Peyer's patch (tissue), 4 donors: Measurements from ENCODE around the gene PARP6.

Experiments used
- POLR2A ChIP-seq, 2 donors: fragments of 450-650 bp; IDR thresholded peaks; one replicate each; pipeline ENCODE4 v1.5.1; 2017; ENCODE audit warnings: antibody characterized with exemption in 2 of 2, mild to moderate bottlenecking in 2 of 2, moderate library complexity in 2 of 2
- TF ChIP-seq, protein P1 (sequence below), 6 experiments: fragments of 450-650 bp in 4 of 6; fragments of 200-600 bp in 2 of 6; sonication (generic) in 1 of 6; IDR thresholded peaks; one replicate each; pipeline ENCODE4 v1.5.1; 2017 to 2019; ENCODE audit warnings: antibody characterized with exemption in 6 of 6, mild to moderate bottlenecking in 3 of 6, moderate library complexity in 1 of 6

DNA sequence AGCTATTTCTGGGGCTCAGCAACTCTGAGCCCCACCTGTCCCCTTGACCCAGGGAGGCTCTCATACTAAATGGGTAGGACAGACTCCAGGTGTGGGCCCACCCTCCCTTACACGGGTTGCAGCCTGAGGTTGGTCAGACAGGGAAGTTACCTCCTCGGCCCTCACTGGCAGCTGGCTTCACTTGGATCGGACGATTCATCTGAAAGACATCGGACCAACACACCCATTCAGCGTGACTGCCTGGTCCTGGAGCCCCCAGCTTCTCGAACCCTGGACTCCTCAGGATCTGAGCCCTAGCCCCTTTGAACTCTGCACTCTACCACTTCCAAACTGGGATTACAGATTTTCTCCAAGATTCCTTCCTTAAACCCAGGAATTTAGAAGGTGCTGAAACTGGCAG is 32.2 kb upstream of the PARP6 start:
- TF ChIP-seq, protein P1, sequence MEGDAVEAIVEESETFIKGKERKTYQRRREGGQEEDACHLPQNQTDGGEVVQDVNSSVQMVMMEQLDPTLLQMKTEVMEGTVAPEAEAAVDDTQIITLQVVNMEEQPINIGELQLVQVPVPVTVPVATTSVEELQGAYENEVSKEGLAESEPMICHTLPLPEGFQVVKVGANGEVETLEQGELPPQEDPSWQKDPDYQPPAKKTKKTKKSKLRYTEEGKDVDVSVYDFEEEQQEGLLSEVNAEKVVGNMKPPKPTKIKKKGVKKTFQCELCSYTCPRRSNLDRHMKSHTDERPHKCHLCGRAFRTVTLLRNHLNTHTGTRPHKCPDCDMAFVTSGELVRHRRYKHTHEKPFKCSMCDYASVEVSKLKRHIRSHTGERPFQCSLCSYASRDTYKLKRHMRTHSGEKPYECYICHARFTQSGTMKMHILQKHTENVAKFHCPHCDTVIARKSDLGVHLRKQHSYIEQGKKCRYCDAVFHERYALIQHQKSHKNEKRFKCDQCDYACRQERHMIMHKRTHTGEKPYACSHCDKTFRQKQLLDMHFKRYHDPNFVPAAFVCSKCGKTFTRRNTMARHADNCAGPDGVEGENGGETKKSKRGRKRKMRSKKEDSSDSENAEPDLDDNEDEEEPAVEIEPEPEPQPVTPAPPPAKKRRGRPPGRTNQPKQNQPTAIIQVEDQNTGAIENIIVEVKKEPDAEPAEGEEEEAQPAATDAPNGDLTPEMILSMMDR (IDR thresholded peaks at IDR 0.05) = no peak
- no peak for TF ChIP-seq POLR2A (IDR thresholded peaks at IDR 0.05)
